ENCODE measurements around the gene SYNE3. TPM values are rescaled to one million over a fixed set of nuclear protein-coding genes. Genes with fewer than 3 reads are reported as not detected.

The SYNE3 gene
- total RNA-seq, 6 experiments from 2014 or later = 14.8 to 20.4 (median 16.3) TPM

GRCh38 chr14:95544588-95544987, 28.1 kb upstream of the SYNE3 start:
- peaks cover 26% of the 10 kb centered on the region for H3K36me3 Mint-ChIP-seq (ENCODE audit: low read depth)
- H3K4me3 Mint-ChIP-seq = no peak overlapping the region
- no peak overlapping the region for H3K27ac Mint-ChIP-seq
- H3K9me3 Mint-ChIP-seq = peaks cover 16% of the 10 kb centered on the region
- no peak for DNase-seq
- TF ChIP-seq CTCF (IDR thresholded peaks at IDR 0.05) = no peak
- no peaks in the 10 kb centered on the region for H3K27me3 Mint-ChIP-seq (ENCODE audit: insufficient read depth)
- peaks cover 41% of the 10 kb centered on the region for H3K4me1 Mint-ChIP-seq (ENCODE audit: low read depth)

GRCh38 chr14:95543021-95543420, 26.6 kb upstream of the SYNE3 start:
- Mint-ChIP-seq H3K27me3 (ENCODE audit: insufficient read depth) (no peaks in the 10 kb centered on the region), H3K27ac (no peak overlapping the region), H3K36me3 (ENCODE audit: low read depth) (peaks cover 26% of the 10 kb centered on the region), H3K4me3 (no peak overlapping the region), H3K9me3 (peaks cover 16% of the 10 kb centered on the region), H3K4me1 (ENCODE audit: low read depth) (peaks cover 39% of the 10 kb centered on the region)
- no peak for DNase-seq
- no peak for TF ChIP-seq CTCF (IDR thresholded peaks at IDR 0.05)

GRCh38 chr14:95541932-95542930, 25.8 kb upstream of the SYNE3 start:
- Mint-ChIP-seq H3K4me3 (no peak overlapping the region), H3K27ac (no peak overlapping the region), H3K36me3 (ENCODE audit: low read depth) (peaks cover 26% of the 10 kb centered on the region), H3K4me1 (ENCODE audit: low read depth) (peaks cover 39% of the 10 kb centered on the region), H3K9me3 (peaks cover 16% of the 10 kb centered on the region), H3K27me3 (ENCODE audit: insufficient read depth) (no peaks in the 10 kb centered on the region)
- TF ChIP-seq CTCF (IDR thresholded peaks at IDR 0.05) = no peak
- DNase-seq = no peak

GRCh38 chr14:95541346-95541745, 24.9 kb upstream of the SYNE3 start:
- H3K4me3 Mint-ChIP-seq = no peak overlapping the region
- no peaks in the 10 kb centered on the region for H3K27me3 Mint-ChIP-seq (ENCODE audit: insufficient read depth)
- no peak for DNase-seq
- H3K9me3 Mint-ChIP-seq = peaks cover 16% of the 10 kb centered on the region
- H3K36me3 Mint-ChIP-seq (ENCODE audit: low read depth) = peaks cover 26% of the 10 kb centered on the region
- TF ChIP-seq CTCF (IDR thresholded peaks at IDR 0.05) = no peak
- no peak overlapping the region for H3K27ac Mint-ChIP-seq
- peaks cover 39% of the 10 kb centered on the region for H3K4me1 Mint-ChIP-seq (ENCODE audit: low read depth)

GRCh38 chr14:95540236-95540855, 23.9 kb upstream of the SYNE3 start:
- H3K4me1 Mint-ChIP-seq (ENCODE audit: low read depth) = peaks cover 37% of the 10 kb centered on the region
- H3K27me3 Mint-ChIP-seq (ENCODE audit: insufficient read depth) = peaks cover 3% of the 10 kb centered on the region; the same call in 1 of the 2 replicates
- TF ChIP-seq CTCF (IDR thresholded peaks at IDR 0.05) = no peak
- no peak for DNase-seq
- H3K27ac Mint-ChIP-seq = no peak overlapping the region
- H3K36me3 Mint-ChIP-seq (ENCODE audit: low read depth) = peaks cover 22% of the 10 kb centered on the region
- H3K9me3 Mint-ChIP-seq = peaks cover 11% of the 10 kb centered on the region
- no peak overlapping the region for H3K4me3 Mint-ChIP-seq

Measured in HFFc6 (cell line).